ENCODE results near the gene ABCA3.

- TF ChIP-seq, protein P1, sequence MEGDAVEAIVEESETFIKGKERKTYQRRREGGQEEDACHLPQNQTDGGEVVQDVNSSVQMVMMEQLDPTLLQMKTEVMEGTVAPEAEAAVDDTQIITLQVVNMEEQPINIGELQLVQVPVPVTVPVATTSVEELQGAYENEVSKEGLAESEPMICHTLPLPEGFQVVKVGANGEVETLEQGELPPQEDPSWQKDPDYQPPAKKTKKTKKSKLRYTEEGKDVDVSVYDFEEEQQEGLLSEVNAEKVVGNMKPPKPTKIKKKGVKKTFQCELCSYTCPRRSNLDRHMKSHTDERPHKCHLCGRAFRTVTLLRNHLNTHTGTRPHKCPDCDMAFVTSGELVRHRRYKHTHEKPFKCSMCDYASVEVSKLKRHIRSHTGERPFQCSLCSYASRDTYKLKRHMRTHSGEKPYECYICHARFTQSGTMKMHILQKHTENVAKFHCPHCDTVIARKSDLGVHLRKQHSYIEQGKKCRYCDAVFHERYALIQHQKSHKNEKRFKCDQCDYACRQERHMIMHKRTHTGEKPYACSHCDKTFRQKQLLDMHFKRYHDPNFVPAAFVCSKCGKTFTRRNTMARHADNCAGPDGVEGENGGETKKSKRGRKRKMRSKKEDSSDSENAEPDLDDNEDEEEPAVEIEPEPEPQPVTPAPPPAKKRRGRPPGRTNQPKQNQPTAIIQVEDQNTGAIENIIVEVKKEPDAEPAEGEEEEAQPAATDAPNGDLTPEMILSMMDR (IDR thresholded peaks at IDR 0.05): no peak
- TF ChIP-seq EZH2 (IDR thresholded peaks at IDR 0.05; ENCODE audit: borderline replicate concordance, insufficient read depth, low read depth, low read length, poor library complexity, severe bottlenecking): no peak
Measured at GRCh38 chr16:2235695-2236336, 104.7 kb downstream of the ABCA3 start.

Measured in B cell (primary cell).